Measurements from ENCODE around the gene TEX2. TPM values are rescaled to one million over a fixed set of nuclear protein-coding genes. Genes with fewer than 3 reads are reported as not detected.
A peak's percentile ranks its signal among the peaks of the same experiment; 100 is the strongest.

The TEX2 gene
- total and polyA plus RNA-seq, 9 of the 15 experiments (the other 6 are each of a cell fraction or from before 2014, with no cell fraction given) = 4.1 to 27.6 (median 19.3) TPM

DNA sequence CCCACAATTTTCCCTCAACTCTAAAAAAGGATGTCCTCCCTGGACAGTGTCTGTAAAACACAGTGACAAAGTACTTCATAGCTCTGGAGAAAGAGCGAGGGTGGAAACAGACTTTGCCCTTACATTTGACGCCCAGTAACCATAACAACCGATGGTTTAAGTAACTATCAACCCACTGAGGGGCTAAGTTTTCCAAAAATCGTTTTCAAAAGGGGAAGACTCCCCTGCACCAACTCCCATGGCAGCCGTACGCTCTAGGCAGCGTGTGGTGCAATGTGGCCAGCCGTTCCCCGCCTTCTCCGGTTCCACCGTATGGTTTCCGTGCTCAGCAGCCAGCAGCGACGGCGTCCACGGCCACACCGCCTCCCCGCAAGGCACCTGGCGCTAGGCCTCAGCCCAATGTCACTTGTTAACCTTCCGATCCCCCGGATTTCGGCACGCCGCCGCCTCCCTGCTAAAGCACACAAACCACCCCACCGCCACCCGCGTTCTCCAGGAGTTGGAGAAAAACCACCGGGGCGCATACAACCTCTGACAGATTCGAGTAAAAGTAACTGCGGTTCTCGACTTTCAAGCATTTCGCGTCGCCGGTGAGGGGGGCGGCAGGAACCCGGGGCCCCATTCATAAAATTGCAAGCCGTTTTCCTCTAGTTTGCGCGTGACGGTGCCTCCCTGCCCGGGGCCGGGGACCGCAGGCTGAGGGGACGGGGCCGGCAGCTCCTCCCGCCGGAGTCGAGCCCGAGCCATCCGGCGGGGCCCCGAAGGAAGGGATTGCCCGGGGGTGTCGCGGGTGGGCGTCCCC is 661 bp downstream of the TEX2 start (continued):
- no peak for TF ChIP-seq ZBTB9 (CRISPR knock-in tag; IDR thresholded peaks at IDR 0.05)
- peak in 1 of 2 experiments; percentile 96; a peak in 1 of 4 replicates for TF ChIP-seq SRF (CRISPR knock-in tag; IDR thresholded peaks at IDR 0.05)
- TF ChIP-seq KDM2B (CRISPR knock-in tag; IDR thresholded peaks at IDR 0.05) = no peak
- TF ChIP-seq TAF1 (IDR thresholded peaks at IDR 0.05; ENCODE audit: control insufficient read depth, extremely low read depth, insufficient read depth, low read length, severe bottlenecking) = peak; percentile 6
- TF ChIP-seq ZNF311 (CRISPR knock-in tag; IDR thresholded peaks at IDR 0.05) = no peak
- TF ChIP-seq ELF1 (tag; IDR thresholded peaks at IDR 0.05) = no peak
- no peak for TF ChIP-seq CREB1 (IDR thresholded peaks at IDR 0.05)
- peak; percentile 55; the same call in 1 of the 2 replicates for TF ChIP-seq CREB1 (CRISPR knock-in tag; IDR thresholded peaks at IDR 0.05)
- TF ChIP-seq ZNF583 (CRISPR knock-in tag; IDR thresholded peaks at IDR 0.05) = no peak
- TF ChIP-seq, protein P1, sequence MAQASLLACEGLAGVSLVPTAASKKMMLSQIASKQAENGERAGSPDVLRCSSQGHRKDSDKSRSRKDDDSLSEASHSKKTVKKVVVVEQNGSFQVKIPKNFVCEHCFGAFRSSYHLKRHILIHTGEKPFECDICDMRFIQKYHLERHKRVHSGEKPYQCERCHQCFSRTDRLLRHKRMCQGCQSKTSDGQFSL (CRISPR knock-in tag; IDR thresholded peaks at IDR 0.05) = no peak
- TF ChIP-seq, protein P1 (tag; IDR thresholded peaks at IDR 0.05) = no peak
- TF ChIP-seq POLR2G (IDR thresholded peaks at IDR 0.05; ENCODE audit: low read depth, low read length) = no peak
- no peak for TF ChIP-seq ZBTB7A (IDR thresholded peaks at IDR 0.05; ENCODE audit: borderline replicate concordance, control insufficient read depth, low read depth, low read length)
- TF ChIP-seq RBM34 (IDR thresholded peaks at IDR 0.05; ENCODE audit: borderline replicate concordance, insufficient read depth, low read length) = no peak
- no peak for TF ChIP-seq HEY1 (CRISPR knock-in tag; IDR thresholded peaks at IDR 0.05; ENCODE audit: borderline replicate concordance)
- no peak for TF ChIP-seq ETV1 (tag; conservative IDR thresholded peaks at IDR 0.05; ENCODE audit: low read depth)
- TF ChIP-seq CAMTA2 (CRISPR knock-in tag; conservative IDR thresholded peaks at IDR 0.05) = no peak
- TF ChIP-seq NCOA4 (IDR thresholded peaks at IDR 0.05; ENCODE audit: partially characterized antibody) = no peak
- TF ChIP-seq, protein P2, sequence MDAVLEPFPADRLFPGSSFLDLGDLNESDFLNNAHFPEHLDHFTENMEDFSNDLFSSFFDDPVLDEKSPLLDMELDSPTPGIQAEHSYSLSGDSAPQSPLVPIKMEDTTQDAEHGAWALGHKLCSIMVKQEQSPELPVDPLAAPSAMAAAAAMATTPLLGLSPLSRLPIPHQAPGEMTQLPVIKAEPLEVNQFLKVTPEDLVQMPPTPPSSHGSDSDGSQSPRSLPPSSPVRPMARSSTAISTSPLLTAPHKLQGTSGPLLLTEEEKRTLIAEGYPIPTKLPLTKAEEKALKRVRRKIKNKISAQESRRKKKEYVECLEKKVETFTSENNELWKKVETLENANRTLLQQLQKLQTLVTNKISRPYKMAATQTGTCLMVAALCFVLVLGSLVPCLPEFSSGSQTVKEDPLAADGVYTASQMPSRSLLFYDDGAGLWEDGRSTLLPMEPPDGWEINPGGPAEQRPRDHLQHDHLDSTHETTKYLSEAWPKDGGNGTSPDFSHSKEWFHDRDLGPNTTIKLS (IDR thresholded peaks at IDR 0.05; ENCODE audit: borderline replicate concordance, low read depth) = no peak
- TF ChIP-seq TOE1 (IDR thresholded peaks at IDR 0.05; ENCODE audit: borderline replicate concordance) = no peak
- no peak for TF ChIP-seq TOE1 (CRISPR knock-in tag; IDR thresholded peaks at IDR 0.05; ENCODE audit: borderline replicate concordance, low read depth)
- TF ChIP-seq ZFPM2 (CRISPR knock-in tag; IDR thresholded peaks at IDR 0.05) = no peak
- TF ChIP-seq, protein P3, sequence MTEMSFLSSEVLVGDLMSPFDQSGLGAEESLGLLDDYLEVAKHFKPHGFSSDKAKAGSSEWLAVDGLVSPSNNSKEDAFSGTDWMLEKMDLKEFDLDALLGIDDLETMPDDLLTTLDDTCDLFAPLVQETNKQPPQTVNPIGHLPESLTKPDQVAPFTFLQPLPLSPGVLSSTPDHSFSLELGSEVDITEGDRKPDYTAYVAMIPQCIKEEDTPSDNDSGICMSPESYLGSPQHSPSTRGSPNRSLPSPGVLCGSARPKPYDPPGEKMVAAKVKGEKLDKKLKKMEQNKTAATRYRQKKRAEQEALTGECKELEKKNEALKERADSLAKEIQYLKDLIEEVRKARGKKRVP (CRISPR knock-in tag; IDR thresholded peaks at IDR 0.05) = no peak
